Measurements from ENCODE around the gene DNAJC8.

The DNAJC8 gene

GRCh38 chr1:28170001-28170596, 62.7 kb downstream of the DNAJC8 start:
- peak; percentile 89 for DNase-seq

DNA sequence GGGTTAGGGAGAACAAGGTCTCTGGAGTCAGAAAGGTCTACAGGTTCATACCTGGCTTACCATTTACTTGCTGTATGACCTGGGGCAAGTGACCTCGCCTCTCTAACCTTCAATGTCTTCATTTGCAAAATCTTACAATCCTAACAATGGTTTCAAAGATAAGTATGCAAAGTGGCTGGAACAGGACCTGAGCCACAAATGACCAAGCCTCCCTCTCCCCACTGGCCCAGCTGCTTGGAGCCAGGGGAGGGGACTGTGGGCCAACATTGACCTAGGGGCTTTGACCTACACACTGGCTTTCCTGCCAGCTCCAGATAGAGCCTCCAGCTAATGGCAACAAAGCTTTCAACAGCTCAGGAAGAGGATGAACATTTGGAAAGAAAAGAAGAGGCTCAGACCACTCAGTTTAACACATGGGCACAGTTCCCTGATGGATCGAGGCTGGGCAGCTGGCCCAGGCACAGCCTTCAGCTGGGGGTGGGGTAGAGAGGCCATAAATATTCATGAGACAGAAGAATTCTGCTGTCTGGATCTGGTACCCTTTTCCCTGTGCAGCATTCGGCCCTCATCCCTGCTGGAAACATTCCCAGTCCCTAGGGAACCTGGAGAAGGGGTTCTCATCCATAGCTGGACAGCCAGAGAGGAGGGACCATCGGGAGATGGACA, 69.2 kb downstream of the DNAJC8 start:
- no peak for DNase-seq

DNA sequence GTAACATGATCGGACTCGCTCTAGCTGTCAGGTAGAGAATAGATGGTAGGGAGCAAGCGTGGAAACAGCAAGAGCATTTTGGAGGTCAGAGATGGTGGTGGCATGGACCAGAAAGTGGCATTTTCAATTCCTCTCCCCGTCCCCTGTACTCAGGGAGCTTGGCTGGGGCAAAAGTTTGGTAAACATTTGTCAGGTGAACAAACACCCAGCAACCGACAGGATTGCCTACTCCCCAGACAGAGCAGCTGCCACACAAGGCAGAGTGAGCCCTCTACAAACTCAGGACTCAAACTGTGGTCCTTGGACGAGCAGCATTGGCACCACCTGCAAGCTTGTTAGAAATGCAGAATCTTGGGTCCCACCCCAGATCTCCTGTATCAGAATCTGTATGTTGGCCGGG, 70.7 kb downstream of the DNAJC8 start:
- DNase-seq, result no peak

DNA sequence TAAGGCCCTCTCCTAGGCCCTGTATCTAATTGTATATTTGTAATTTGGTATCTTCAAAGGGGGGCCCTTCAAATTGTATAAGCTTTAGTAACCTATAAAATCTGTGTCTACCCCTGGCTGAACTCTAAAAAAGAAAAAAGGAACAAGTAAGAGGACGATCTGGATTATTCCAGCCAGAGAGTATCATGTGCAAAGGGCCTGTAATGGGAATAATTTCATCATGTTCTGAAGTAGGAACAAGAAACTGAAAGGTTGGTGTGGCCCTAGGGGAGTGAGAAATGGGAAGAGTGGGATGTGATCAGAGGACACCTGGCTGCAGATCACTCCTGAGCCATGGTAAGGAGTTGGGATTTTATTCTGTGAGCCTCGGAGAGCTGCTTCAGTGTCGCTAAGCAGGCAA, 71.1 kb downstream of the DNAJC8 start:
- DNase-seq, result peak; percentile 91

DNA sequence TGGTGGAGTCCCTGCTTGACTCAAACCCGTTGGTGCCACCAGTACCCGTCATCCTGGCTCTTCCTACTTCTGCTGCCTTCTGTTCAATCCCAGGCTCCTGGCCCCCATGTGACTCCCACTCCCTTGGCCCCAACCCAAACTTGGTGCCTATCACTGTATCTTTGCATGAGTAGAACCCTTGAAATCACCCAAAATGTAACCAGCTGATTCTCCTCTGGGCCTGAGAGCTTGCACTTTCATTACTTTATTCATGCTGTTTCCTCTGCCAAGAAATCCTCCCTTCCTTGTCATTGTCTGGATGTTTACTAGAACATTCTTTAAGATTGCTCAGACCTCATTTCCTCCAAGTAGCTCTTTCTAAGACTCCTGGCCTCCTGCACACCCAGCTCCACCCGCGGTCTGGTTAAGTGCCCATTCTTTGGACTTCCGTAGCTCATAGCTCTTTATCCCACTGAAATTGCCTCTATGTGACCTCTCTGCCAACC, 72.0 kb downstream of the DNAJC8 start:
- DNase-seq, result peak; percentile 80

GRCh38 chr1:28159680-28160079, 73.1 kb downstream of the DNAJC8 start:
- peak; percentile 79 for DNase-seq

GRCh38 chr1:28159243-28159642, 73.6 kb downstream of the DNAJC8 start:
- peak; percentile 67 for DNase-seq

- no peak for DNase-seq
Observed at GRCh38 chr1:28157894-28158293, 74.9 kb downstream of the DNAJC8 start.

- peak; percentile 96 for DNase-seq
Observed at GRCh38 chr1:28156821-28157220, 76.0 kb downstream of the DNAJC8 start.

DNA sequence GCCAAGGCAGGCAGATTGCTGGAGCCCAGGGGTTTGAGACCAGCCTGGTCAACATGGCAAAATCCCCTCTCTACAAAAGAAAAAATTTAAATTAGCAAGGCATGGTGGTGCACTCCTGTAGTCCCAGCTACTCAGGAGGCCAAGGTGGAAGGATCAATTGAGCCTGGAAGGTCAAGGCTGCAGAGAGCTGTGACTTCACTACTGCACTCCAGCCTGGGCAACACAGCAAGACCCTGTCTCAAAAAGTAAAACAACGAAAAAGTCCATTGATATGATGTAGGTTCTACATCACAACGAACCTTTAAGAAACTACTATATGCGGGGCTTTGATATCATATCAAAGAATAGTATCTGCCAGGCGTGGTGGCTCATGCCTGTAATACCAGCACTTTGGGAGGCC, 77.2 kb downstream of the DNAJC8 start:
- no peak for DNase-seq

- DNase-seq, result peak; percentile 39
Observed at GRCh38 chr1:28154078-28154594, 78.7 kb downstream of the DNAJC8 start.

All from inflammatory macrophage treated with lipopolysaccharide for 4 hours (primary cell).